ENCODE results near the gene AKT2.

- no peak for TF ChIP-seq CTCF (conservative IDR thresholded peaks at IDR 0.05)
- TF ChIP-seq EZH2 (IDR thresholded peaks at IDR 0.05; ENCODE audit: low read depth): no peak
Observed at GRCh38 chr19:40242480-40242879, 42.7 kb downstream of the AKT2 start.

Measured in PC-9 (cell line).